GM06990 (cell line): ENCODE measurements around the gene RASAL3.
"Not testable (repeated sequence)": the region's sequence is repeated elsewhere in the genome, so short reads cannot be mapped to it uniquely, and the experiment has no call there.

Source experiments
- DNase-seq: peaks from one replicate; pipeline ENCODE4 v3.0.0-alpha.2; 2011; ENCODE audit not compliant: insufficient read length; ENCODE audit errors: extremely low read depth
- H3K27me3 ChIP-seq: replicated peaks from 2 replicates; pipeline ENCODE4 v1.6.0; 2011; ENCODE audit warnings: low read length; ENCODE audit not compliant: control insufficient read depth, insufficient read depth
- H3K36me3 ChIP-seq: 2 replicates; pipeline ENCODE4 v1.5.1; 2011; ENCODE audit warnings: low read length; ENCODE audit not compliant: control insufficient read depth, insufficient read depth
- H3K4me3 ChIP-seq: replicated peaks from 2 replicates; pipeline ENCODE4 v1.5.1; 2011; ENCODE audit warnings: low read depth, mild to moderate bottlenecking, control low read depth, low read length
- TF ChIP-seq, protein P1 (sequence below): IDR thresholded peaks from 2 replicates; pipeline ENCODE4 v1.5.1; 2011; ENCODE audit warnings: low read length, control low read depth, mild to moderate bottlenecking, inconsistent platforms; ENCODE audit not compliant: insufficient read depth, poor library complexity, severe bottlenecking

The RASAL3 gene

DNA sequence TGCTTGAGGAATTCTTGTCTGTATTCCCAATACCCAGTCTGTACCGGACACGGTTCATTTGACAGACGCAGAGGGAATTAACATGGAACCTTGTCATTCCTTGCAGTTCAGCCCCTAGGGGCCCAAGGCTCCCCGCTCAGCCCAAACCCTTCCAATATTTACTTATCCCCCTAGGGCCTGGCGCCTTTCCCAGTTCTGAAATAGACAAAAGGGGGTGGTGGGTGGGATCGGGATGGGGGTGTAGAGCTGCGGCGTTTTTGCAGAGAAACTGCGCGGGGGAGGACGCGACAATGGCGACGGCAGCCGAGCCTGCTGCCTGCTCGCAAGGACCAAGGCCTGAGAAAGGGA, 46.1 kb downstream of the RASAL3 start:
- DNase-seq: no peak
- Histone ChIP-seq H3K4me3 (peak overlapping the region; percentile 93), H3K36me3 (peaks cover 8% of the 10 kb centered on the region), H3K27me3 (no peaks in the 10 kb centered on the region)
- TF ChIP-seq, protein P1, sequence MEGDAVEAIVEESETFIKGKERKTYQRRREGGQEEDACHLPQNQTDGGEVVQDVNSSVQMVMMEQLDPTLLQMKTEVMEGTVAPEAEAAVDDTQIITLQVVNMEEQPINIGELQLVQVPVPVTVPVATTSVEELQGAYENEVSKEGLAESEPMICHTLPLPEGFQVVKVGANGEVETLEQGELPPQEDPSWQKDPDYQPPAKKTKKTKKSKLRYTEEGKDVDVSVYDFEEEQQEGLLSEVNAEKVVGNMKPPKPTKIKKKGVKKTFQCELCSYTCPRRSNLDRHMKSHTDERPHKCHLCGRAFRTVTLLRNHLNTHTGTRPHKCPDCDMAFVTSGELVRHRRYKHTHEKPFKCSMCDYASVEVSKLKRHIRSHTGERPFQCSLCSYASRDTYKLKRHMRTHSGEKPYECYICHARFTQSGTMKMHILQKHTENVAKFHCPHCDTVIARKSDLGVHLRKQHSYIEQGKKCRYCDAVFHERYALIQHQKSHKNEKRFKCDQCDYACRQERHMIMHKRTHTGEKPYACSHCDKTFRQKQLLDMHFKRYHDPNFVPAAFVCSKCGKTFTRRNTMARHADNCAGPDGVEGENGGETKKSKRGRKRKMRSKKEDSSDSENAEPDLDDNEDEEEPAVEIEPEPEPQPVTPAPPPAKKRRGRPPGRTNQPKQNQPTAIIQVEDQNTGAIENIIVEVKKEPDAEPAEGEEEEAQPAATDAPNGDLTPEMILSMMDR: no peak

DNA sequence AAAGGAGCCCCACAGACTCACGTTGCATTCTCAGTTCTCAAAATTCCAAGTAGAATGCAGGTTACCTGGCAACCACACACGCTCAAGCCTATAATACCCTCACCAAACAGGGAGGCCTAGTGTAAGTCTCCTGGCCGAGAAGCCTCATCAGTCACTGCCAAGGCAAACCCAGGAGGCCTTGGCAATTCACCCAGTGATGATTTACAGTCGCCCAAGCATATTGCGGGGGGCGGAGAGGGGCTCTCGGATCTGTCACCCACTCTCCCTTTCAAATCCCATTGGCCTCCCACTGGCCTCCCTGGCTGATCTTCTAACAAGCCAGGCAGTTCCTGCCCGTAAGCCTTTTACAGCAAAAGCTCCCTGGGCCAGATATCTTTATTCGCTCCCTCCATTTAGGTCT, 46.6 kb downstream of the RASAL3 start:
- DNase-seq: no peak
- H3K36me3 ChIP-seq: peaks cover 6% of the 10 kb centered on the region
- peak overlapping the region; percentile 93 for H3K4me3 ChIP-seq
- TF ChIP-seq, protein P1: no peak
- H3K27me3 ChIP-seq: no peaks in the 10 kb centered on the region

DNA sequence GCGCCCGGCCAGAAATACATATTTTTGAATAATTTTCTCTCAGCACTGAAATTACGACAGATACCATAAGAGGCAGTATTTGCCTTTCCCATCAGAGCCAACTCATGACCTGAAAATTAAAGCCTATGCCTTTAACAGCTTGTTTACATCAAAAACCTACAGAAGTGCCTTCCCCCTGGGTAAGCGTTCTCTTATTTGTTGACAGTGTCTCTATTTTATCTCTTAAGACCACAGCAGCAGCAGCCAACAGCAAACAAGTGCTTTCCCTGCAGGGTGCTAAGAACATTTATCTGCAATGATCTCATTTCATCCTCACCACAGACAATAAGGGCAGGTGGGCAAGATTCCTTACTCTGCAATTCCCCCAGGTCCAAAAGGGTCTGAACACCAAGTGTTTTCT, 51.5 kb downstream of the RASAL3 start:
- H3K36me3 ChIP-seq: peaks cover 11% of the 10 kb centered on the region
- no peaks in the 10 kb centered on the region for H3K27me3 ChIP-seq
- no peak for DNase-seq
- TF ChIP-seq, protein P1: no peak
- no peak overlapping the region for H3K4me3 ChIP-seq

DNA sequence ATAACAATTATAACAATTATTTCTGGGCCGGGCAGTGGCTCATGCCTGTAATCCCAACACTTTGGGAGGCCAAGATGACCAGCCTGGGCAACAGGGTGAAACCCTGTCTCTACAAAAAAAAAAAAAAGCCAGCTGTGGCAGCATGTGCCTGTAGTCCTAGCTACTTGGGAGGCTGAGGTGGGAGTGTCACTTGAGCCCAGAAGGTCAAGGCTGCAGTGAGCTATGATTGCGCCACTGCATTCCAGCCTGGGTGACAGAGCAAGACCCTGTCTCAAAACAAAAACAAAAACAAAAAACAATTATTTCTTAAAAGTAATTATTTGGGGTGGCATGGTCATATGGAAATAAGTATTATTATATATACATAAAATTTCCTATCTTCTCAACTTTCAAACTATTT, 53.0 kb downstream of the RASAL3 start:
- H3K4me3 ChIP-seq, H3K27me3 ChIP-seq, DNase-seq: not testable (repeated sequence)
- peaks cover 11% of the 10 kb centered on the region for H3K36me3 ChIP-seq

DNA sequence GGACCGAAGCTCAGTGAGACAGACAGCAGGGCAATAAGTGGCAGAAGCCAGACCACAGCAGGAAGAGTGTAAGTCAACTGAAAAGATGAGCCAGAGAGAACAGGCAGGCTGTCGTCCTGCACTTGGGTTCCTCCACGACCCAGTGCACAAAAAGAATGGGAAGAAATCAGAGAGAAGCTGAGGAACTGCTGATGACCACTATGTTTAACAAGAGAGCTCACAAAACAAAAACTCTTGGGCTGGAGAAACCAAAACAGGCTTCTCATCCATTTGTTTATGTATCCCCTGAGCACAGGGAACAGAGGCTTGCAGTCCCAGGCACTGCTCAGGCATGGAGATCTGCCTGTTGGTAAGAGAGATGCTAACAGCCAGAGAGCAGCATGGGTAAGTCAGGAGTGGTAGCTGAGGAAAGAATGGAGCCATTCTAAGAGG, 59.5 kb downstream of the RASAL3 start:
- Histone ChIP-seq H3K36me3 (peaks cover 36% of the 10 kb centered on the region), H3K4me3 (no peak overlapping the region), H3K27me3 (no peaks in the 10 kb centered on the region)
- DNase-seq: no peak
- TF ChIP-seq, protein P1: no peak

DNA sequence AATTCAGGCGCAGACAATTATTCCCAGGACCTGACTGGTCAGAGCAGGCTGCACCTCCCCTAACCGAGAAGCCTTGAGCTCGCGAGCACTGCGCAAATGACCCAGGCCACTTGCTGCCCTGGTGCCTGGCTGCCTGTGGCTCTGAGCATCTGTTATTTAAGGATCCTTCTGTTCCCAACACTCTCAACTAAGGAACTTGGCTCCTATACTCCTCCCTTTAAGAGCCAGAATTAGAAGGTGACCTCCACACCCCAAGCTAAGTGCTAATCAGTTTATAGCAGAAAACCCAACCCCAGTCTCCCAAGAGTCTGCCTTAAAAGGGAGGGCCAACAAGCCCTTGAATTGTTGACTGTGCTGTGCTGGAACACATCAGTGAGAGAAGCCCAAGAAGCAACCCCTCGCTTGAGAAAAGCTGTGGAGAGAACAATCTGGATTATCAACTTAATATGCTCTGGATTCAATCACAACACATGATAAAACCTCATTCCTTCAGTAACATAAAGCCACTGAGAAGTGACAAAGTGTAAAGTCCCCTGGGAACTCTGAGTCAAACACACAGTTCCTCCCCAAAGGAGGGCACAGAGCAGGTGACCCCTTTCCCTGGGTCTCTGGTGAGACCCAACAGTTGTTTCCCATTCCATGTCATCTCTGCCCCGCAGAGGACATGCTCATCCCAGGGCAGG, 60.1 kb downstream of the RASAL3 start:
- Histone ChIP-seq H3K27me3 (no peaks in the 10 kb centered on the region), H3K4me3 (no peak overlapping the region), H3K36me3 (peaks cover 37% of the 10 kb centered on the region)
- TF ChIP-seq, protein P1: no peak
- DNase-seq: no peak
